GM19328 (cell line): ENCODE measurements around the gene TENM3.

Source experiments
- ATAC-seq: cut with Tn5 transposase; IDR thresholded peaks from one replicate; pipeline ENCODE4 v1.9.1; 2021; ENCODE audit warnings: mild to moderate bottlenecking, moderate library complexity; ENCODE audit not compliant: unreplicated experiment

The TENM3 gene

DNA sequence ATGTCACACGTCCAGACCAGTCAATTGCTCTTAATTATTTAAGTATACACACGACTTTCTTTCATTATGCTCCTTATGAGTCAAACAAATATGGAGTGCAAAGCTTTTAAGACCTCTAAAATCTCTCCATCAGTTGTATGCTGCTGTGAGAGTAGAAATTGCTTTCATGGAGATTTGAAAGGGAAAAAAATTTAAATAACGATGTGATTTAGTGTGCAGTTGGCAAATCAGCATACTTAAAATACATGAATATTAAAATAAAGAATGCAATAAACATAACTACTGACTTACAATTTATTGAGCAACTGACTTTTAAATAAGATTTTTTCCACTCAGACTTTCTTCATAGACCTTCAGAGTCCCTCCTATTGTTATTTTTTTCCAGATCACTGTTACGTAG is 9.0 kb downstream of the TENM3 start:
- ATAC-seq = no peak

GRCh38 chr4:182254026-182254780 is 11.0 kb downstream of the TENM3 start:
- ATAC-seq = no peak

DNA sequence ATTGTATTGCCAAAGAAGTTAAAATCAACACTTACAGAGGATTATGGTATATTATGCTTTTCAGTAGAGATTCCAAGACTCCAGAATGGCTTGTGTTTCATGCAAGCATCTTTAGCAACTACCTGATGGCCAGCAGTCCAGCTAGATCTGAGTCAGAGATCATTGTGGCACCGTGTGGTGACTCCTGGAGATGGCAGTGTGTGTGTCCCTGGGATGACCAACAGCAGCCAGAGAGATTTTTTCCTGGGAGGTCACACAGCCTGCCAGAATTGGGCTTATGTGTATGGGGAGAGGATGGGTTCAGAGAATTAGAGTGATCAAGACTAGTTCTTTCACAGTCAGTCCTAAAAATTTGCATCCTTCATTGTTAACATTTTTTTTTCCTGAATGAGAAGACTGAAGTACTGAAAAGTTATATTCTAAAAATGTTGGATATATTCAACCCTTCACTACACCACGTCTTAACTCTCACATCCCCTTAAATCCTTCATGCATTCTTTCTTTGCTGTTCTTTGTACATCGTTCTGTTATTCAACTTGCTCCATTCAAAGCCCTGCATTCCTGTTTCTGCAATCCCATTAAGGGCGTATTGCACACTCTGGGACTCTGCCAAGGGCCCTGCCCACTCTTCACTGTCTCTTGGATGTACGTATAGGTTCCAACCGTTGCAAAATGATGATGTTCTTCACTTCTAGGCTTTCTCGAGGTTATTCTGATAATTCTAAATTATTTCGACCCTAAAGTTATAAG is 12.4 kb downstream of the TENM3 start:
- no peak for ATAC-seq

GRCh38 chr4:182257016-182257415 is 13.8 kb downstream of the TENM3 start:
- no peak for ATAC-seq

DNA sequence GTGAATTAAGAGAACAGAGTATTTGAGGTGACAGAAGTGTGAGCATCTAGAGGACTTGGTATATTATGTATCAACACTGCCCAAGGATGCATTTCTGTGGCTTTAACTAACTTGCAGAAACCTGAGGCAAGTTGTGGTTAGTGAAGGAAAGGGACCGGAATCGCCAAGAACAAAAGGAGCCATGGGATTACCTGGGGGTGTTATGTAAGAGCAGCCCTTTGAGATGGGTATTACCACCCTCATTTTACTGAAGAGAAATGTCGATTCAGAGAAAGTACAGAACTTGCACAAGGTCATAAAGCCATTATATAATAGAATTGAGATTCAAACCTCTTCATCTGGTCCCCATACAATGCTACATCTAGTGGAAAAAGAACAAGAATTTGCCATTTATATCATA is 14.3 kb downstream of the TENM3 start:
- ATAC-seq = no peak

DNA sequence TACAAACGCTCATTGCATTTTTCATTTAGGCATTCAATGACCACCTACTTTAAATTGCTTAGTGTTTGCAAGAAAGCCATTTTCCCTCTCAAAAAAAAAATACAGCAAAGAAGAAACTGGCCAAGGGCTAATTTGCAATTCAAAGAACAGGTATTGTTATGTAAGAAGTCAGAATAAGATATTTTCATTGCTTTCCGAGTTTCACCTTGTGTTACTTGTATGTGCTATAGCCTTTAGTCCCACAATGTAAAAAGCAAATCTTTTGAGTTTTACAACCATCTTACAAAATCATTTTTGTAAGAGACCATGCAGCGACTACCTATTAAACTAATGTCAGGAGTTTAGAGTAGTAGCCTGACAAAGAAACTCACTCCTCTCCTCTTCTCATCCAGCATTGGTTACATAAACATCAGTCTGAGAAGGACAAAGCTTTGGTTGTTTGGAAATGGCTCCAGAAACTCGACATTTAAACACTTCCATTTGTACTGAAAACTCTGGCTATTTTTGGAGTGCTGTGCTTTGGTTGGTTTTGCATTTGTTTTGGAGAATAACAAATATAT is 15.3 kb downstream of the TENM3 start:
- ATAC-seq = no peak

GRCh38 chr4:182261651-182262223 is 18.5 kb downstream of the TENM3 start:
- ATAC-seq = no peak

GRCh38 chr4:182263562-182263961 is 20.4 kb downstream of the TENM3 start:
- no peak for ATAC-seq

GRCh38 chr4:182264139-182264752 is 21.0 kb downstream of the TENM3 start:
- ATAC-seq = no peak

DNA sequence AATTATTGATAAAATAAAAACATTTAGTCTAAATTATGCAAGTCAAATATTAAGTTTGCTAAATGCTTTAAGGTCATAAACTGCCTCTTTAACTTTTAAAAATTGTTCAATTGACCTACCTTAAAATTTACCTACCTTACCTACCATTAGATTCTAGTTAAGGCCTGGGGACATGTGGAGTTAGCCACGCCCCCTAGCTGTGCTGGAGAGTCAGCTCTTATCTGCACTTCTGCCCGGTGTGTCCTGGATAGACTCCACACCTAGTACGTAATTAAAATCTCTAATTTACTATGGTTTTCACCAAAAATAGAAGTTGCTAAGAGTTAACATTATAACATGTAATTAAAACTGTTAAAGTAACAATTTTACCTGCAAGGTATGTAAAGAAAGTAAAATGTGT is 22.7 kb downstream of the TENM3 start:
- no peak for ATAC-seq

GRCh38 chr4:182267048-182267447 is 23.8 kb downstream of the TENM3 start:
- ATAC-seq = no peak

GRCh38 chr4:182268966-182269365 is 25.8 kb downstream of the TENM3 start:
- no peak for ATAC-seq

DNA sequence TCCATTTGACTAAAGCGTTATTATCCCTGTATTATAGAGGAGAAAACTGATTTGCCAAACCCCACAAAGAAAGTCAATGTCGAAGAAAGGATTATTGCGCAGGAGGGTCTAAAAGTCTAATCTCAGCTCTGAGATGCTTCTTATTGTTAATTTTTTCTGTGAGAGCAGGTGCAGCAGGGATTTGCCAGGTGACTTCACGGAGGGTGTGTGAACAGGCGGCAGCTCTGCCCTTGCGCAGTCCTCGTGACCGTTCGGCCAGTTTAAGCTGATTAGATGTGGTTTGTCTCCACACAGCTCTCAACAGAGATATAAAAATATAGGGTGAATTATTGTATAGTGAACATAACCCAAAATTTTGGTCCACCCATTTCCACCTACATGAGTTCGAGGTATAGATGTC is 28.5 kb downstream of the TENM3 start:
- ATAC-seq = no peak

GRCh38 chr4:182272151-182272550 is 28.9 kb downstream of the TENM3 start:
- ATAC-seq = no peak

GRCh38 chr4:182273191-182273935 is 30.2 kb downstream of the TENM3 start:
- no peak for ATAC-seq

GRCh38 chr4:182276210-182277109 is 33.3 kb downstream of the TENM3 start:
- no peak for ATAC-seq

DNA sequence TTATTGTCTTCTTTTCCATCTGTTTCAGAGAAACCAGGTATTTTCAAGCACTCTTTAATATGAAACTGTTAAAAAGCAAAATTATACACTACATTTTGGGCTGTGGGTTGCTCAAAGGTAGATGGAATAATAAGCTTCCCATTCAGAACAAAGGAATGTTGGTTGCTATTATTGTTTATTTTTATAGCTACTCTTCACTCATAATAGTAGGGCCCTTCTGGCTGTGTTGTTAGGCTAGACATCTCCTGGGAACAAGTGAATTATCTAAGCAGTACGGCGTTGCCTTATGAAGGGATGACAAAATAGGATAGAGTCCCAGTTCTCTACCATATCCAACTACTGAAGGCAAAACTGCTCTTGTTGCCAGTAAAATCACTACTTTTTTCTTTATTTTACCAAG is 34.2 kb downstream of the TENM3 start:
- no peak for ATAC-seq

GRCh38 chr4:182278729-182279128 is 35.5 kb downstream of the TENM3 start:
- no peak for ATAC-seq

GRCh38 chr4:182280436-182281111 is 37.4 kb downstream of the TENM3 start:
- no peak for ATAC-seq
